DND-41 (cell line): ENCODE results near the gene SH3RF3.

Experiments used
- CTCF ChIP-seq: IDR thresholded peaks from 2 replicates; pipeline ENCODE4 v1.5.1; 2012; ENCODE audit warnings: borderline replicate concordance, low read length, moderate library complexity, mild to moderate bottlenecking; ENCODE audit not compliant: poor library complexity, severe bottlenecking; ENCODE audit errors: extremely low read depth
- EZH2 ChIP-seq: IDR thresholded peaks from 3 replicates; pipeline ENCODE4 v1.6.1; 2012; ENCODE audit warnings: borderline replicate concordance, low read depth, mild to moderate bottlenecking, moderate library complexity, low read length, inconsistent platforms; ENCODE audit not compliant: severe bottlenecking

GRCh38 chr2:109130723-109130995 lies 1.7 kb downstream of the SH3RF3 start:
- TF ChIP-seq CTCF (no peak), EZH2 (no peak)
